Thoracic aorta (tissue), 2 donors: ENCODE results near the gene ZDHHC18. TPM values are rescaled to one million over a fixed set of nuclear protein-coding genes. Genes with fewer than 3 reads are reported as not detected.
"Not testable (repeated sequence)": the region's sequence is repeated elsewhere in the genome, so short reads cannot be mapped to it uniquely, and the experiment has no call there.

Experiments
- ATAC-seq: fragments of 150-250 bp; one replicate; pipeline ENCODE4 v1.8.0; 2017; ENCODE audit warnings: low read depth; ENCODE audit not compliant: insufficient number of reproducible peaks, low FRiP score
- DNase-seq: peaks from one replicate; pipeline ENCODE4 v3.0.0-alpha.2; 2020; ENCODE audit warnings: low spot score
- H3K27ac ChIP-seq, 2 donors: fragments of 200-600 bp; sonication (generic); 1 replicate in 1 of 2; 2 replicates in 1 of 2; pipeline ENCODE4 v1.5.1; 2016; ENCODE audit warnings: mild to moderate bottlenecking in 2 of 2, moderate library complexity in 2 of 2
- H3K27me3 ChIP-seq: fragments of 200-600 bp; sonication (generic); replicated peaks from 2 replicates; pipeline ENCODE4 v1.6.0; 2016; ENCODE audit warnings: mild to moderate bottlenecking; ENCODE audit not compliant: insufficient read depth
- H3K36me3 ChIP-seq: fragments of 200-600 bp; sonication (generic); one replicate; pipeline ENCODE4 v1.5.1; 2016
- H3K4me1 ChIP-seq, 2 donors: fragments of 200-600 bp; sonication (generic); 1 replicate in 1 of 2; 2 replicates in 1 of 2; pipeline versions ENCODE4 v1.5.1 to v1.6.0; 2016; ENCODE audit warnings: low read depth in 2 of 2, mild to moderate bottlenecking in 1 of 2; ENCODE audit not compliant: control insufficient read depth in 1 of 2
- H3K4me3 ChIP-seq: fragments of 200-600 bp; sonication (generic); 2 replicates; pipeline ENCODE4 v1.5.1; 2016; ENCODE audit warnings: mild to moderate bottlenecking
- H3K9me3 ChIP-seq: fragments of 200-600 bp; sonication (generic); 2 replicates; pipeline ENCODE4 v1.5.1; 2016
- total RNA-seq, 2 donors: library from RNA; depleted of rRNA; stranded (reverse); fragments of >200 nt; gene quantifications; one replicate each; pipeline versions ENCODE4 v1.1.0 to v1.2.3, GENCODE V29; 2016
- TF ChIP-seq, protein P1 (sequence below): fragments of 200-600 bp; sonication (generic); IDR thresholded peaks from one replicate; pipeline ENCODE4 v1.5.1; 2019; ENCODE audit warnings: antibody characterized with exemption

Gene ZDHHC18
- total RNA-seq, 2 donors from 2014 or later = 13.3 to 29.9 TPM

DNA sequence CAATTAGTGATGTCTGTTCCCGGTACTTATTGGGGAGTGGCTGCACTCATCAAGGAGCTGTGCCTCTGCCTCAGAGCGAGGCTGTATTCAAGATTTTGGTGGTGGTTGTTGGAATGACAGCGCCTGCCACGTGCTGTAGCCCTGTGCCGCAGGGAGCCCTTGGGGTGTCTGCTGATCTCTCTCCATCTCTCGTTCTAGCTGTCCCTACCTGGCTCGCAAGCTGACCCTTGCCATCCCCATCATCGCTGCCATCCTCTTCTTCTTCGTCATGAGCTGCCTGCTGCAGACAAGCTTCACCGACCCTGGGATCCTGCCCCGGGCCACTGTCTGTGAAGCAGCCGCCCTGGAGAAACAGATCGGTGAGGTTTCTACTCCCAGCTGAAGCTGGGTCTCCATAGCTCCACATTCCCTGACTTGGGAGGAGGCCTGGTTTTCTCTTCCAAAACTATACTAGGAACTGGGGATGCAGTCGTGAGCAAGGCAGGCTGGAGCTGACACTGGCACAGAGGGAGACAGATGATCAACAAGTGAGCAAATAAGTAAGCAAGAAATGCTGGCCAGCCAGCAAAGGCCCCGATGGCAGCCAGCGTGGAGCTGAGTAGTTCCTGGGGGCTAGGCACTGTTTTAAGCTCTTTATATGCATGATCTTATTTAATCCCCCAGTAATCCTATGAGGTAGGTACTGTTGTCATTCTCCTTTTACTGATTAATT lies 5.9 kb downstream of the ZDHHC18 start:
- Histone ChIP-seq H3K4me1 (peaks cover 13 to 22% of the 10 kb centered on the region in 2 donors), H3K9me3 (no peaks in the 10 kb centered on the region), H3K36me3 (peaks cover 28% of the 10 kb centered on the region), H3K27ac (no peak overlapping the region), H3K27me3 (no peaks in the 10 kb centered on the region), H3K4me3 (no peak overlapping the region)
- DNase-seq (no peak), ATAC-seq (no peak)
- TF ChIP-seq, protein P1, sequence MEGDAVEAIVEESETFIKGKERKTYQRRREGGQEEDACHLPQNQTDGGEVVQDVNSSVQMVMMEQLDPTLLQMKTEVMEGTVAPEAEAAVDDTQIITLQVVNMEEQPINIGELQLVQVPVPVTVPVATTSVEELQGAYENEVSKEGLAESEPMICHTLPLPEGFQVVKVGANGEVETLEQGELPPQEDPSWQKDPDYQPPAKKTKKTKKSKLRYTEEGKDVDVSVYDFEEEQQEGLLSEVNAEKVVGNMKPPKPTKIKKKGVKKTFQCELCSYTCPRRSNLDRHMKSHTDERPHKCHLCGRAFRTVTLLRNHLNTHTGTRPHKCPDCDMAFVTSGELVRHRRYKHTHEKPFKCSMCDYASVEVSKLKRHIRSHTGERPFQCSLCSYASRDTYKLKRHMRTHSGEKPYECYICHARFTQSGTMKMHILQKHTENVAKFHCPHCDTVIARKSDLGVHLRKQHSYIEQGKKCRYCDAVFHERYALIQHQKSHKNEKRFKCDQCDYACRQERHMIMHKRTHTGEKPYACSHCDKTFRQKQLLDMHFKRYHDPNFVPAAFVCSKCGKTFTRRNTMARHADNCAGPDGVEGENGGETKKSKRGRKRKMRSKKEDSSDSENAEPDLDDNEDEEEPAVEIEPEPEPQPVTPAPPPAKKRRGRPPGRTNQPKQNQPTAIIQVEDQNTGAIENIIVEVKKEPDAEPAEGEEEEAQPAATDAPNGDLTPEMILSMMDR = no peak

- peaks cover 7 to 10% of the 10 kb centered on the region in 2 donors for H3K4me1 ChIP-seq
- no peak overlapping the region for H3K27ac ChIP-seq
- H3K9me3 ChIP-seq = no peaks in the 10 kb centered on the region
- H3K4me3 ChIP-seq = no peak overlapping the region
- peaks cover 37% of the 10 kb centered on the region for H3K36me3 ChIP-seq
- ATAC-seq = no peak
- no peak for DNase-seq
- H3K27me3 ChIP-seq = no peaks in the 10 kb centered on the region
- TF ChIP-seq, protein P1 = no peak
Observed at GRCh38 chr1:26833432-26834405, 7.2 kb downstream of the ZDHHC18 start.

GRCh38 chr1:26837665-26838064 lies 11.2 kb downstream of the ZDHHC18 start:
- not testable (repeated sequence) for DNase-seq, H3K4me3 ChIP-seq, ATAC-seq, H3K9me3 ChIP-seq, H3K4me1 ChIP-seq, H3K27ac ChIP-seq, H3K27me3 ChIP-seq
- H3K36me3 ChIP-seq = peaks cover 47% of the 10 kb centered on the region

DNA sequence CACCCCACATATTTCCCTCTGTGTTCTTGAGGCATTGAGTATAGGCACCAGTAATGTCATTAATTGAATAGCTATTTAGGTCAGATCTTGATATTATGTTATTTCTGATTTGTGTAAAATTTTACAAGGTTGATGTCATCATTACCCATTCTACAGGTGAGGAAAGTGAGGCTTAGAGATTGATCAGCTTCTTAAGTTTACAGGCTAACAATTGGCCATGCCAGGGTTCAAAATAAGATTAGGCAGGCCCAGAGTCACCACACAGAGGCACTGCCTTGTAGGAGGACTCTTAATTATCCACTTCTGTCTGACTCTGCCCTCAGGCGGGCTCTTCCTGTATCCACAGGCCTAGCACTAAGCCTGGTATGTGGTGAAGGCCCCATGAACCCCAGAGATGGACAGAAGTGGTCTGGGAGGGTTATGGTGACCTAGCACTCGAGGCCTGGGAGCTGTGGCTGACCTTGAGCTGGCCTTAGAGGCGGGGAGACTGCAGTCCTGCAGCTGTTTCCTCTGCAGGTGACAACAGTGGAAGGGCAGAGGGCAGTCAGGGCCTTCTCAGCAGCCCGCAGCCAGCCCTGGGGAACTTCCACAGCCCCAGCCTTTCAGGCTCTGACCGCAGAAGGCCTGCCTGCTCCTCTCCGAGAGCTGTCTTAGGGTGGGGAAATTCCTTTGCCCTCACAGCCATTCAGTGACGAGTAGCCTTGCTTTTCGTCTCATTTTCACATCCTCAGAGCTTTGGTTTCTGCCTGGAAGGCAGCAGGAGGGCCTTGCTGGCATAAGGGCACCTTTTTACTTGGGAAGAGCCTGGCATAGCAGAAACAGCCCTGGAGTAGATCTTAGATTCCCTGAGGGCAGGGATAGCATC lies 12.2 kb downstream of the ZDHHC18 start:
- H3K4me1 ChIP-seq = no peaks in the 10 kb centered on the region
- DNase-seq (no peak), ATAC-seq (no peak)
- H3K36me3 ChIP-seq = peaks cover 37% of the 10 kb centered on the region
- no peak overlapping the region for H3K4me3 ChIP-seq
- H3K27me3 ChIP-seq = no peaks in the 10 kb centered on the region
- TF ChIP-seq, protein P1 = no peak
- no peak overlapping the region for H3K27ac ChIP-seq
- H3K9me3 ChIP-seq = no peaks in the 10 kb centered on the region

GRCh38 chr1:26839339-26839722 lies 12.8 kb downstream of the ZDHHC18 start:
- Histone ChIP-seq H3K9me3 (no peaks in the 10 kb centered on the region), H3K36me3 (peaks cover 32% of the 10 kb centered on the region), H3K4me1 (no peaks in the 10 kb centered on the region), H3K27me3 (no peaks in the 10 kb centered on the region), H3K27ac (no peak overlapping the region), H3K4me3 (no peak overlapping the region)
- ATAC-seq (no peak), DNase-seq (no peak)
- TF ChIP-seq, protein P1 = no peak
